Measurements from ENCODE around the gene SEPTIN10.
"Not testable (repeated sequence)": the region's sequence is repeated elsewhere in the genome, so short reads cannot be mapped to it uniquely, and the experiment has no call there.

SEPTIN10 gene

GRCh38 chr2:109613922-109614714 lies at the start of gene SEPTIN10, which contains the start of gene SOWAHC:
SEPTIN10 (minus strand) TSS chr2:109613966; CDS start chr2:109613827, 139 bp downstream.
SOWAHC (plus strand) TSS chr2:109614364; CDS start chr2:109614490, 126 bp downstream.
- DNase-seq: peak; percentile 93

GRCh38 chr2:109662889-109663288 lies 49.1 kb upstream of the SEPTIN10 start:
- no peak for DNase-seq

- no peak for DNase-seq
Observed at GRCh38 chr2:109660046-109660860, 46.5 kb upstream of the SEPTIN10 start.

- DNase-seq: no peak
Observed at GRCh38 chr2:109659396-109660045, 45.8 kb upstream of the SEPTIN10 start.

GRCh38 chr2:109655287-109655686 lies 41.5 kb upstream of the SEPTIN10 start:
- DNase-seq: no peak

GRCh38 chr2:109654326-109655050 lies 40.7 kb upstream of the SEPTIN10 start:
- DNase-seq: no peak

- DNase-seq: no peak
Observed at GRCh38 chr2:109649736-109650695, 36.2 kb upstream of the SEPTIN10 start.

- no peak for DNase-seq
Observed at GRCh38 chr2:109648041-109648527, 34.3 kb upstream of the SEPTIN10 start.

- no peak for DNase-seq
Observed at GRCh38 chr2:109647636-109648035, 33.9 kb upstream of the SEPTIN10 start.

GRCh38 chr2:109646961-109647360 lies 33.2 kb upstream of the SEPTIN10 start:
- DNase-seq: no peak

GRCh38 chr2:109645412-109646184 lies 31.8 kb upstream of the SEPTIN10 start:
- no peak for DNase-seq

GRCh38 chr2:109644571-109645275 lies 31.0 kb upstream of the SEPTIN10 start:
- no peak for DNase-seq

- not testable (repeated sequence) for DNase-seq
Observed at GRCh38 chr2:109640000-109640399, 26.2 kb upstream of the SEPTIN10 start.

- no peak for DNase-seq
Observed at GRCh38 chr2:109638795-109639194, 25.0 kb upstream of the SEPTIN10 start.

- no peak for DNase-seq
Observed at GRCh38 chr2:109637749-109638570, 24.2 kb upstream of the SEPTIN10 start.

GRCh38 chr2:109636317-109636716 lies 22.6 kb upstream of the SEPTIN10 start:
- DNase-seq: no peak

GRCh38 chr2:109635426-109636304 lies 21.9 kb upstream of the SEPTIN10 start:
- DNase-seq: no peak

Data from activated effector memory CD4-positive, alpha-beta T cell treated with anti-CD3 and anti-CD28 coated beads, Interleukin-2, amount 50 U/mL, for 16 hours (primary cell).